Occipital lobe (tissue), 2 donors: ENCODE data around the gene ANKRD26. TPM values are rescaled to one million over a fixed set of nuclear protein-coding genes. Genes with fewer than 3 reads are reported as not detected.
"Not testable (repeated sequence)": the region's sequence is repeated elsewhere in the genome, so short reads cannot be mapped to it uniquely, and the experiment has no call there.

ENCODE experiments used
- DNase-seq: peaks from one replicate; lab custom pipeline; 2025; lab: John Stamatoyannopoulos, UW
- total RNA-seq: library from RNA; depleted of rRNA; stranded (reverse); fragments of >200 nt; gene quantifications from one replicate; pipeline ENCODE4 v1.2.3, GENCODE V29; 2014

ANKRD26 gene
- 32.3 TPM for total RNA-seq

GRCh38 chr10:27099916-27100812 is at the start of gene ANKRD26:
ANKRD26 (minus strand) TSS chr10:27100494; CDS start chr10:27100326, 168 bp downstream.
- peak; percentile 90 for DNase-seq

GRCh38 chr10:27147701-27148100 is 47.4 kb upstream of the ANKRD26 start:
- no peak for DNase-seq

GRCh38 chr10:27145937-27146336 is 45.6 kb upstream of the ANKRD26 start:
- no peak for DNase-seq

- DNase-seq = no peak
Measured at GRCh38 chr10:27143686-27144085, 43.4 kb upstream of the ANKRD26 start.

GRCh38 chr10:27138277-27138676 is 38.0 kb upstream of the ANKRD26 start:
- no peak for DNase-seq

- no peak for DNase-seq
Measured at GRCh38 chr10:27134371-27134770, 34.1 kb upstream of the ANKRD26 start.

GRCh38 chr10:27108165-27108564 is 7.9 kb upstream of the ANKRD26 start:
- no peak for DNase-seq

GRCh38 chr10:27104919-27105318 is 4.6 kb upstream of the ANKRD26 start:
- no peak for DNase-seq

GRCh38 chr10:27100813-27101347 is 586 bp upstream of the ANKRD26 start:
- no peak for DNase-seq

GRCh38 chr10:27099448-27099847 is 846 bp downstream of the ANKRD26 start:
- no peak for DNase-seq

GRCh38 chr10:27088119-27089044 is 11.9 kb downstream of the ANKRD26 start:
- DNase-seq = no peak

- DNase-seq = no peak
Measured at GRCh38 chr10:27072436-27073114, 27.7 kb downstream of the ANKRD26 start.

GRCh38 chr10:27068217-27068891 is 31.9 kb downstream of the ANKRD26 start:
- DNase-seq = no peak

GRCh38 chr10:27065084-27065483 is 35.2 kb downstream of the ANKRD26 start:
- no peak for DNase-seq

- no peak for DNase-seq
Measured at GRCh38 chr10:27052656-27053055, 47.6 kb downstream of the ANKRD26 start.

GRCh38 chr10:27045247-27045646 is 55.0 kb downstream of the ANKRD26 start:
- not testable (repeated sequence) for DNase-seq

- no peak for DNase-seq
Measured at GRCh38 chr10:27041196-27041595, 59.1 kb downstream of the ANKRD26 start.

- DNase-seq = no peak
Measured at GRCh38 chr10:27038168-27038567, 62.1 kb downstream of the ANKRD26 start.

- DNase-seq = no peak
Measured at GRCh38 chr10:27035163-27035562, 65.1 kb downstream of the ANKRD26 start.

- DNase-seq = no peak
Measured at GRCh38 chr10:27030060-27030459, 70.2 kb downstream of the ANKRD26 start.

GRCh38 chr10:27022048-27022447 is 78.2 kb downstream of the ANKRD26 start:
- no peak for DNase-seq
